HG03354 (cell line): ENCODE measurements around the gene ACER3.

Source experiments
- ATAC-seq: cut with Tn5 transposase; IDR thresholded peaks from one replicate; pipeline ENCODE4 v1.9.1; 2021; ENCODE audit warnings: mild to moderate bottlenecking; ENCODE audit not compliant: unreplicated experiment, poor library complexity, severe bottlenecking

ACER3 gene

GRCh38 chr11:77067861-77068443 lies 207.2 kb downstream of the ACER3 start:
- no peak for ATAC-seq

DNA sequence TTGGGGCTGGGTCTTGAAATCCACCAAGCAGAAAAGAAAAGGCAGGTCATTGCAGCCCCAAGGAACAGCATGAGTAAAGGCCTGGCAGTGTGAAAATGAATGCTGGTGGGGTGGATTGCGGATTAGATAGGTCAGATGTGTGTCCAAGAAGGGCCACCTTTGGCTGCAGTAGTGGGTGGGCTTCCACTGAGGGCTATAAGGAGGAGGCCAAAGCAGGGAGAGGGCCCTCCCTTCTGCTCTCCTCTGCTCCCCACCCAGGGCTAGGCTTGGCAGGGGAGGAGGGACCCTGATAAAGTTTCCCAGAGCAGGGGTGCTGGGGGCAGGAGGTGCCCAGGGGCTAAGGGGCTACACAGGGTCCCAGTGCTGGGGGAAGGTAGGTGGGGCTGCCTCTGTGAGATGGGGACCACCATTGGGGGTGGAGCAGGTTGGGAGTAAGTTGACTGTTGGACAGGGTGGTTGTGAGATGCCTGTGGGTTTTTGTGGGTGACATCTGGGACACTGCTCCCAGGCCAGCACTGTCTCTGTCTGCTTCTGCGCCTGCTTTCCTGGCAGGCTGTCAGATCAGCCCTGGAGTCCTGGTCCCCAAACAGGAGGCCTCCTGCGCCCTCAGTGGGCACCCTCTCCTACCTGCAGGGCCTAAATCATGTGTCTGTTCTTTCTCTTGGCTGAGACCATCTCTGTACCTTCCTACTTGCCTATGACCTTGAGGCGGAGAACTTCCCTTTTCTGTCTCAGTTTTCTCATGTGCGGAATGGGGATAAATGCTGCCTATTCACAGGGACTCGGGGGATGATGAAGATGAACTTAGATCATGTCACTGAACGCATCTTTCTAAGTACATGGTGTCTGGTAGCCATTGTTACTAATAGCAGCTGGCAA lies 208.0 kb downstream of the ACER3 start:
- ATAC-seq: no peak

GRCh38 chr11:77069336-77069968 lies 208.7 kb downstream of the ACER3 start:
- ATAC-seq: no peak

- ATAC-seq: no peak
Measured at GRCh38 chr11:77069969-77070582, 209.4 kb downstream of the ACER3 start.

DNA sequence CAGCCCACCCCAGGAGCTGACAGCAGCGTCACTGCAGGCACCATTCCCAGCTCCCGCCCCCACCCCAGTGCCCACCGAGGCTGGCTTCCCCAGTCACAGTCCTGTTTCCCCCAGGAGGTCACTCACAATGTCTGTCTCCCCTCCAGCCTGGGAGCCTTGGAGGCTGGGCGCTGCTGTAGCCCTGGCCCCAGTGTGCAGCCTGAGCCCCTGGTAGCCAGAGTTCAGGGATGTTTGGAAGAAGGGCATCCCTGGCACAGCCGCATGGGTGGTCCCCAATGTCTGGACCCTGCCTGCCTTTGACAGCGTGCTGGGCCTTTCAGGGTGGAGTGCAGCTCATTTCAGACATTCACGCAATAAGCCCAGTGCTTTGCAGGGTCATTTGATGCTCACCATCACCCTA lies 210.4 kb downstream of the ACER3 start:
- no peak for ATAC-seq

DNA sequence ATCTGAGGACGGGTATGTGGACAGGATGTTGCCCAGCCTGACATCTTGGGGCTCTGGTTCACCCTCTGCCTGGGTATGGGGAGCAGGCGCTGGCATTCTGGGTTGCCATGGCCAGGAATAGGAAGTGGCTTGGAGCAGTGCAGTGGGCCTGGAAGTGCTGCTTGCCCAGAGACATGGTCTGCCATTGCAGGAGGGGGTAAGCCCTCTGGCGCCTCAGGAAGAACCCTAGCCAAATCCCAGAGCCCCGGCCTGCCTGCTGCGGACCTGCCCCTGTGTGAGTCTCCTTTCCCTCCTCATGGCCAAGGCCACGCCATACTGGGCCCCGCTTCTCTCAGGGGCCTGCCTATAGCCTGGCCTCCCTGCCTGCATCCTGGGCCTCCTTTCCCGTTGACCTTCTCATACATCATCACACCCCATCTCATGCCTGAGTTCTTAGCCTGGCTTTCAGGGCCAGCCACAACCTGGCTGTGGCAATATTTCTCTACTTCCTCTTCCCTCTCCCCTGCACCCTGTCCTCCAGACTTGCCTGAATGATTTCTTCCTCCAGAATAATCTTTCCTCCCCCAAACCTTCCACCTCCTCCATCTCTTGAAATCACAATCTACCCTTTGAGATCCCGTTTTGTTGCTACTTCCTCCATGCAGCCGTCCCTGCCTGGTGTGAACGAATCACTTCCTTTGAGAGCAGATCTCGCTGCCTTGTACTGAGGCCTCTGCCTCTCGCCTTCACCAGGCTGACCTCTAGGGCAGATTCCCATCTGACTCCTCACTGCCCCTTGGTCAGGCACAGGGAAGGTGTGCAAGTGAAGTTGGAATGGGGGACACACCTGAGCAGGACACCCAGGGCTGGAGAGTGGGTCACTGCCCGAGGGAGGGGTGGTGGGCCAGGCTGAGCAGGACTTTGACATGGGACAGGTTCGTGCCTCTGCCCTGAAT lies 211.2 kb downstream of the ACER3 start:
- ATAC-seq: no peak

- ATAC-seq: no peak
Measured at GRCh38 chr11:77072851-77073327, 212.2 kb downstream of the ACER3 start.

DNA sequence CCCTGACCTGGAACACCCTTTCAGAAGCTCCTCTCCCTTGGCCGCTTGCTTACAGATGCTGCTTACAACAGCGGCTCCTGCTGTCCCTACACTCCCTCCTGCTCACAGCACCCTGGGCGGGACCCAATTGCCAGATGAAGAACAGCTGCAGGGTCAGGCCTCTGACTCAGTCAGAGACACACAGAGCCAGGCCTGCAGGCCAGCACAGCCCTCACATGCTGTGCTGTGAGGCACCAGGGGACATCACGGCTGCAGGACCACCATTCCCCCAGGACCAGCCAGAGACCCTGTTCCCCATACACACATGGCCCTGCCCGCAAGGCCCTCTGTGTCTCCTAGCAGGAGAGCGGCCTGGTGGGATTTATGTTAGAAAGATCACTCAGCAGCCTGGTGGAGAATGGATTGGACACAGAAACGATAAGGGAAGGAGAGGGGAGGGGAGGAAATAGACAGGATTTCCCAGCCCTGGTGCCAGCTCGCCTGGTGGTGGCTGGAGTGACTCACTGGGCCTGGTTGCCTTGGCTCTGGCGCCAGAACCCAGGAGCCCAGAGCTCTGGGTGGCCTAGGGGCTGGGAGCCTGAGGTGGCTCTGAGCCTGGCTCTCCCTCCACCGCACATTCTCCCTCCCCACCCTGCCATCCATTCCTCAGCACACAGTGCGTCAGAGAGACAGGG lies 212.7 kb downstream of the ACER3 start:
- no peak for ATAC-seq

DNA sequence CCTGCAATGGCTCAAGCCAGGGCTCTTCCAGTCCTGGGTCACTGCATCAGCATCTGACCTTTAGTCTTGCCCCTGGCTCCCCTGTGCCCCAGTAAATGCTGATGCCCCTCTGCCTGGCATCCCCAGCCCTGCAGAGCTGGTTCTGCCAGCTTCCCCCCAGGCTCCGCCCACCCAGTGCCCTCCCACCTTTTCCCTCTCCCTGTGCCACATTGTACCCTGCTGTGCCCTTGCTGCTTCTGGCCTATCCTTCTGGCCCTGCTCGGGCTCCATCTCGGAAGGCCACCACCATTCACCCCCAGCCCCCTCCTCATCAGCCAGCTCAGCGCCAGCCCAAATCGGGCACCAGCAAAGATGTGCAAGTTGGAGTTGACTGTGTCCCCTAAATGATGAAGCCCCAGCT lies 213.5 kb downstream of the ACER3 start:
- no peak for ATAC-seq

DNA sequence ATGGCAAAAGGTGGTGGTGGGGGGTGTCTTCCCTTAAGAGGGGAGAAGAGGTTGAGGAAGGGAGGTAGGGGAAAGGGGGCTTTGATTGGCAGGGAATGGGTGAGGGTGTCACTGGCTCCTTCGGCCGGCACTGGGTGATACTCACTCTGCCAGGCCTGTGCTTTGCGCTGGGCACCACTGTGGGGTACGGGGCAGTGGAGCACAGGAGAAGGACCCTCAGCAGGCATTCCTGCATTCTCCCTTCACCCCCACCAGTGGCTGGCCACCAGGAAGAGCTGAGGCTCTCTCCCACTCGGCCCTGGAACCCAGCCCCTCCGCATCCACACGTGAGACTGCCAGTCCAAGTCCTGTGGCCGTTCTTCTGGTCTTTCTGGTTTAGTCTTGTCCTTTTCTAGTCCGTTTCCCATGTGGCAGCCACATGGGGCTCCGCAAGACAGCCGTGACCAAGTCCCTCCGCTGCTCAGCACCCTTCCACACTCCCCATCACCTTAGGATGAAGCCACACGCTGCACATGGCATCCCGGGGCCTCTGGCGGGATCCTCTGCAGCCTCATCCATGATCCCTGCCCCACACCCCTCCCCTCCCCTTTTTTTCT lies 214.0 kb downstream of the ACER3 start:
- no peak for ATAC-seq

DNA sequence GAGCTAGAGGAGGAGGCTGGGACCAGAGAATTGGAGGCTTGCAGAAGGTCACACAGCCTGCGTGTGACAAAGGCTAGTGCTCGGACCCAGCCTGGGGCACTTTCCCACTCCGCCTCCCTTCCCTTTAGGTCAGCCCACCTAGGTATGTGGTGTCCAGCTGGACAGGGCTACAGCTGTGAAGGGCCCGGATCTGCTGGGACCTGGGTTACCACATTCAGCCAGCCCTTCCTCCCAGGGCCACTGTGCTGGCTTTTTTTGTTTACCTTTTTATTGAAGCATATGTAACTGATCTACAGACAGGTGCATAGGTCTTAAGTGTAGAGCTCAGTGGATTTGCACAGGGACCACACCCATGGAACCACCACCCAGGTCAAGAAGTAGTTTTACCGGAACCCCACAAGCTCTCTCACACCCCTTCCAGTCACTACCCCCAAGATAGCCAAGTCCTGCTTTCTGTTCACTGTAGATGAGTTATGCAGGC lies 214.7 kb downstream of the ACER3 start:
- no peak for ATAC-seq
